ENCODE data around the gene FBXO42. TPM values are rescaled to one million over a fixed set of nuclear protein-coding genes. Genes with fewer than 3 reads are reported as not detected.

Gene FBXO42
- total and polyA plus RNA-seq, 9 of the 15 experiments (the other 6 are each of a cell fraction or from before 2014, with no cell fraction given): 7.2 to 24.8 (median 17.4) TPM

GRCh38 chr1:16366722-16367257, 14.5 kb upstream of the FBXO42 start, which contains the start of gene SZRD1 (continued):
- TF ChIP-seq SMC3 (conservative IDR thresholded peaks at IDR 0.05; ENCODE audit: insufficient read depth, low read depth, low read length) (no peak), KLF1 (tag; IDR thresholded peaks at IDR 0.05) (peak; percentile 80), ATF2 (CRISPR knock-in tag; IDR thresholded peaks at IDR 0.05) (no peak), CXXC5 (CRISPR knock-in tag; IDR thresholded peaks at IDR 0.05) (peak; percentile 85), WHSC1 (IDR thresholded peaks at IDR 0.05; ENCODE audit: low read length) (no peak), GTF3C2 (IDR thresholded peaks at IDR 0.05; ENCODE audit: borderline replicate concordance, extremely low read depth, insufficient read length) (no peak), RBM15 (IDR thresholded peaks at IDR 0.05; ENCODE audit: insufficient read depth, low read length) (no peak), ASH1L (IDR thresholded peaks at IDR 0.05; ENCODE audit: borderline replicate concordance, low read depth, partially characterized antibody) (peak; percentile 80), NR1H2 (CRISPR knock-in tag; IDR thresholded peaks at IDR 0.05) (no peak), TAF9B (IDR thresholded peaks at IDR 0.05; ENCODE audit: partially characterized antibody) (no peak), PHF8 (IDR thresholded peaks at IDR 0.05; ENCODE audit: borderline replicate concordance, low read length) (no peak), SMAD4 (CRISPR knock-in tag; conservative IDR thresholded peaks at IDR 0.05) (peak; percentile 39; the same call in 1 of the 2 replicates), ZFP30 (CRISPR knock-in tag; IDR thresholded peaks at IDR 0.05; ENCODE audit: borderline replicate concordance) (no peak), MXI1 (IDR thresholded peaks at IDR 0.05; ENCODE audit: low read depth, low read length) (peak; percentile 65; the same call in 1 of the 2 replicates), SAP30 (IDR thresholded peaks at IDR 0.05; ENCODE audit: borderline replicate concordance, insufficient read depth, low read depth, low read length, poor library complexity, severe bottlenecking) (peak; percentile 95), ELF2 (CRISPR knock-in tag; IDR thresholded peaks at IDR 0.05) (peak; percentile 97), ZBTB43 (CRISPR knock-in tag; IDR thresholded peaks at IDR 0.05) (no peak), ZNF197 (CRISPR knock-in tag; IDR thresholded peaks at IDR 0.05; ENCODE audit: low read depth) (peak; percentile 96), EWSR1 (IDR thresholded peaks at IDR 0.05; ENCODE audit: borderline replicate concordance, low read depth, partially characterized antibody) (no peak), MYBL2 (IDR thresholded peaks at IDR 0.05; ENCODE audit: low read depth) (peak; percentile 76; the same call in 1 of the 2 replicates), MYBL2 (CRISPR knock-in tag; IDR thresholded peaks at IDR 0.05; ENCODE audit: borderline replicate concordance) (no peak), CCNT2 (IDR thresholded peaks at IDR 0.05; ENCODE audit: borderline replicate concordance, extremely low read depth, insufficient read length, low read depth, low read length) (no peak), BCL6 (CRISPR knock-in tag; IDR thresholded peaks at IDR 0.05) (0 out of 2 replicates have a peak, but pooled peaks have one; percentile 65)

Measured in K562 (cell line).